GM19035 (cell line): ENCODE measurements around the gene ERI3.

Experiments used
- ATAC-seq: cut with Tn5 transposase; IDR thresholded peaks from one replicate; pipeline ENCODE4 v1.9.1; 2021; ENCODE audit not compliant: unreplicated experiment

The ERI3 gene

DNA sequence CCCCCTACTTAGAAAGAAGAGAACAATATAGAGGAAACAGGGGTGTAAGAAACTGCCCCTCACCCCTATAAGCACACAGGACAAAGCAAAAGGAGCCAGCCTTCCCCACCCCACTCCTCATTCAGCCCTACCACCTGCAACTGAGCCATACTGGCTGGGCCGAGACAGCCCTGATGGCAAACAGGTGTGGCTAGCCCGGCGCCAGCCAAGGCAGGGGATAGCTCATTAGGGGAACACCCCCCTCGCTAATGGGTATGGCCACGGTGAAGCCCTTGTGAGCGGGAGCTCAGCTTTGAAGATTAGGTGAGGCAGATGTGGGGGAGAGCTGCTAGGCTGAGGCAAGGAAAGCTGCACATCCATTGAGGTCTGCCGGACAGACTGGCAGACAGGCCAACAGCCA lies 65.5 kb downstream of the ERI3 start:
- no peak for ATAC-seq

DNA sequence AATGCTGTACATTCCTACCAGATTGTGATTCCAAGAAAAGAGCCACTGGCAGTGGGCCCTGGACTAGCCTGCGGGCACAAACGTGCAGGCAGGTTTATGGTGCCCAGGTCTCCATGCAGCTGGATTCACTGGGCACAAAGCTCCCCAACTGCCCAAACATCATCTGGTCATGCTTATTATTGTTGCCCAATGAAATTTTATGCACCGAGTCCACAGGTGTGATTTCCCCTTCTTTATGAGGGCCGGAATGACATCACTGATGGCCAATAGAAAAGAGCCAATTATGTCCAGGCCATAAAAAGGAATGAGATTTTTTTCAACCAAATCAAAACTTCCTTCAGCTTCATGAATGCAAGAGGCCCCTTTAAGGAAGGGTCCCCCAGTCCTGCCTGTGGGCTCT lies 66.2 kb downstream of the ERI3 start:
- ATAC-seq: no peak

DNA sequence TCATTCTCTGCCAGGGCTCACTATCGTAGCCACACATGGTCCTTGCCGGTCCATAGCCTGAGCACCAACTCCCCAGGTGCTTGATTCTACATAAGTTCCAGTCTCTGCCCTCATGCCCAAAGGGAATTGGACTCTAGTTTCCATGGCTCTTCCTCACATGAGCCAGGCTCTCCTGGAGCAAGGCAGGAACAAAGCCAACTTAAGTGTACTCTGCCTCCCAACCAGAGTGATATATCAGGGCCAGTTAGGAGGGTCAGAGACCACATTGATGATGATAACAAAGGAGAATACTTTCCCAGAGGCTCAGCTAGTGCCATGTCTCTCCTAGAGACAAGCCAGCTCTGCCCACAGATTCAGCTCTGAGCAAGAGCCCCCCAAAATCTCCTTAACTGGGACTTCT lies 70.9 kb downstream of the ERI3 start:
- no peak for ATAC-seq

DNA sequence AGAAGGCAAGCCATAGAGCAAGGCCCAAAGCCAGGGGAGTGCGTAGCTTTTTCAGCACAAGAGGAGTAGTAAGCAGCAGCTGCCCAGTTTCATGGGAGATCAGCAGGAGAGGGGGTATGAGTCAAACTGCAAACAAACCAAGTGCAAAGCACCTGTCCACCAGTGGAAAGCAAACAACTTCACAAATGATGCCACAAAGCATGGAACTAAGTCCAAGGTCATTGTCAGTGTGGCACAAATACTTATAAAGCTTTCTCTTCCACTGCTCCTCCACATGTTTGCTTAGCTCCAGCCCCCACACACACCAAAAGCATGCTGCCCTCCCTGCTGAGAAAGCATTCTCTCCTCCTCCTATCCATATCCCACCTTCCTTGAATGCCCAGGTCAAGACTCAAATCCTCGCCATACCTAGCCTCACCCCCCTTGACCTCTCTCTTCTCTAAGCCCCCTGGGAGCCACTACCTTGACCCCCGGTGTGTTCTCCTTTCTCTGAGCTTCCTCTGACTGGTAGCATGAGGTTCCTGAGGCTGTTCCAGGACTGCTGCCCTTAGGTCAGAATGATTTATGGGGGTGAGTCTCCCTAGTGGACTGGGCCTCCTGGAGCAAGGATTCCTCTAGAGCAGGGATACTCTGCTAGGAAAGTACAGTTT lies 71.4 kb downstream of the ERI3 start:
- ATAC-seq: no peak

DNA sequence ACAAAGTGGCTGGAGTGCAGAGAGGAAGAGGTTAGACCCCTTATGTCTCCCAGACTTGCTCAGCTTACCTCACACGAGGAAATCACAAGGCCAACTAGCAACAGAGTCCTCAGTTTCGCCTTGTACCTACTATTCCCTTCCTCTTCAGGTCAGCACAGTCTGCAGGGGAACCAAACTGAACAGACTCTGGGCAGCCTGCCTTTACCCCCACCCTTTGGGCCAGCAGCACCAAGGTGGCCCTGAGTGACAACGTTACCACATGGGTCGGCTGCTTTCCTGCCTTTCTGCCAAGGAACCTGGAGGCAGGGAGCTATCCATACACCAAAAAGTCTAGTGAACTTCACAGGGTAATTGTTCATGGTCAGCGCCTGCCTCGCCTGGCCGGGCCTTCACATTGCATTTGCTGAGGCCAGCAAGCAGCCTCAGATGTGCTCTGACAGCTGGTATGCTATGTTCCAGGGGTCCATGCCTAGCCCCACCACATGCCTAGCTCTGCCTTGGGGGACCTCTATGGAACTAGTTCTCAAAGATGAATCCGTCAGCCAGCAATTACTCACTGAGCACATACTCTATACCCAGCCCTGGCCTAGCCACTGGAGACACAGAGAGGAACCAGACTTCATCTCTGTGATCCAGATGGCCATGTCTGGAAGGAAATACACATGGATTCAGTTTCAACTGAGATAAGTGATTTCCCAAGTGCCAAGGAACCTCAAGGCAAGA lies 72.2 kb downstream of the ERI3 start:
- ATAC-seq: no peak

DNA sequence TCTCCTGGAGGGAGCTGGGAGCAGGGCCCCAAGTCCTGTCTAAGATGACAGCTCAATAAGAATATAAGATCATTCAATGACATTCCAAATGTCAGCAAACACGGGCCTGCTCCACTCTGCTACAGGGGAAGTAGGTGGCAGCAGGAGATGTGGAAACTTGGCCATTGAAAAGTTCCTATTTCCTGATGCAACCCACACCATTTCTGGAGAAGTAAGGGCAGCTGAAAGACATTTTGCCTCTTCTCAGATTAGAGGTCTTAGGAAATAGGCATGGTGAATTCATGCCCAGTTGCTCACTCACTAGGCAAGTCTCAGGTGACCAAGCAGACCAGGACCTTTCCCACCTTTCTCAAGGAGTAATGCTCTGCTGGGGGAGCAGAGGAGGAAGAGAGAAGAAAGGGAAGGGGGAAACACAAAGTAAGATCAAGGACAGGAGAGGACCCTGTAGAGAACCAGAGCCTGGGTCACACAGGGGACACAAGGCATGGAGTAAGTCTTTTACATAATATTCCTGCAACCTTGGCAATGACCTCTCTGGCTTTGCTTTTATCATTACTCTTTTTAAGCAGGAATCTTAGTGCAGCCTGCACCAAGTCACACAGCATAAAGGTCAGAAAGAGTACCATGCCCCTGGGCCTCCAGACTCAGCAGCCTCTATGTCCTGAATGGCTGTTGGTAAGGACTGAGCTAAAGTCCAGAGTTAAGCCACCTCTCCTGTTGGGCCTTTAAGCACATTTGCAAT lies 72.9 kb downstream of the ERI3 start:
- ATAC-seq: no peak

DNA sequence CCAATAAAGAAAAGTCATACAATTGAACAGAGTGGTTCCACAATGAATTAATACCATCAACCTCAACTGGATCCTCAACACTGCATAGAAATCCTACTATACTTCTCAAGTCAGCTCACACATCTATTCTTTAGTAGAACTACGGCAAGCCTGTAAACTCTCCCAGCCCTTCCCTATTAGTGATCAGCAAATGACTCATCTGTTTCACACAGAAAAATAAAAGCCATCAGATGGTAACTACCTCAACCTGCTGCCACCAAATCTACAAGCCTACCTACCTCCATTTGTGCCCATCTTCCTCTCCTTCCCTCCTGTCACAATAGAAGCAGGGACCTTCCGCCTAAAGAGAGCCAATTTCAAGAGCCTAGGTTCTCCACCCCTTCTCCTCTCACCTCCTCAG lies 78.2 kb downstream of the ERI3 start:
- ATAC-seq: no peak

DNA sequence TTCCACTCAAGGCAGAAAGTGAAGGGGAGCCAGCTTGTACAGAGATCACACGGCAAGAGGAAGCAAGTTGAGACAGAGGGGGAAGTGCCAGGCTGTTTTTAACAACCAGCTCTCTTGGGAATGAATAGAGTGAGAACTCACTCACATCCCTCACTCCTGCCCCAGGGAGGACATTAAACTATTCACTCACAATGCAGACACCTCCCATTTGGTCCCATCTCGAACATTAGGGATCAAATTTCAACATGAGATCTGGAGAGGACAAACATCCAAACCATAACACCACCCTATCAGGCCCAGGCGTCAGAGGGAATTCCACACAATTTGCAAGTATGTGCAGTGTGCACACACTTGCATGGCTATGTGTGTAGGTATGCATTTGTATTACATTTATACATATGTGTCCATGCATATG lies 79.1 kb downstream of the ERI3 start:
- no peak for ATAC-seq

DNA sequence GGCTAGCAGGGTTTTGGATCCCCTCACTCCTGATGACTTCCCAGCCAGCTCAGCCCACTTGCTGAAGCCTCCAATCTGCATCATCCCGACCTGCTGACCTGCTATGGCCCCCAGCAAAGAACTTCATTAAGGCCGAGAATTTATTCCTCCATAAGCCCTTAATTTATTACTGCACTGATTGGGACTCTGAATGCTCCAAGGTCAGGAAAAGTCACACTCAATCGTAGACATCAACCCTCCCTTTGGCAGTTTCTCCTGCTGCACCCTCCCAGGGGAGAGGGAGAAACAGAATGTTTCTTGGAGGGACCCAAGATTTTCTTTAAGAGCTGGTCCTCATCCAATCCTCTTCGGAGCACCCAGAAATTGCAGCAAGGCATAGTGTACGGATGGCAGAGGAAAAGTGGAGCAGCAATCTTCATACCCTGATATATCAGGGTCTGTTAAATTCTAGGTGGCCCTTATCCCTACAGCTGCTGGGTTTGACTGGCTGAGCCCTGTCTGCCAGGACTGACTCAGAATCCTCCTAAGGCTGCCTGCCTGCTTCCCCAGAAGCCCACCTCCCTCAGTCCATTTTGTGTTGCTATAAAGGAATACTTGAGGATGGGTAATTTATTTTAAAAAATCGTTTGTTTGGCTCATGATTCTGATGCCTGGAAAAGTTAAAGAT lies 79.6 kb downstream of the ERI3 start:
- no peak for ATAC-seq

DNA sequence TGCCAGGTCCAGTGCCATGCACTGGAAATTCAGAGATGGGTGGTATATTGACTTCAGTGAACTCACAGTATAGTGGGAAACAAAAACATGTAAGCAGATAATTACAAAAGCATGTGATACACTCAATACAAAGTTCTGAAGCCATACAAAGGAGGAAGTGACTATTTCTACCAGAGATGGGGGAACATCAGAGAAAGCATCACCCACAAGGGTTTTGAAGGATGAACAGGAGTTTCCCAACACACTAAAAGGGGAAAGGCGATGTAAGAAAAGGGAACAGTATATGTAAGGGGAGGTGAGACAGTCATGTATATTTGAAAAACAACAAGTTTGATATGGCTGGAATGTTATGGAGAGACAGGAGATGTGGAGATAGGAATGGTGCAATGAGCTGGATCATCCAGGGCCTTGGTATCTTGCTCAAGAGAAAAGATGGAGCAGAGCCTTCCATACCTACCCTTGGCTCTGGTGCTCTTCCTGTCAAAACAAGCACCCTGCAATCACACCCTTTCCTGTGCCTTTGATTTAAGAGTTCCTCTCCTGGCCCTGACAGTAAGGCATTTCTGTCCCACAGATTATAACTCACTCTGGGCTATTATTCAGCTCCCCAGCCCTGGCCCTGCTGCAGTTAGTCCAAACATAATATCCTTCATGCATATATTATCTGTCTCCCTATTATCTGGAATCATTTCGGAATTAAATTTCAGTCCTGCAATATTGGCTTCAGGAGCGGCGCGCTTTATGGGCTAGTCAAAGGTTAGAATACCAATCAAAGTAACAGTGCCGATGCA lies 81.3 kb downstream of the ERI3 start:
- ATAC-seq: no peak

DNA sequence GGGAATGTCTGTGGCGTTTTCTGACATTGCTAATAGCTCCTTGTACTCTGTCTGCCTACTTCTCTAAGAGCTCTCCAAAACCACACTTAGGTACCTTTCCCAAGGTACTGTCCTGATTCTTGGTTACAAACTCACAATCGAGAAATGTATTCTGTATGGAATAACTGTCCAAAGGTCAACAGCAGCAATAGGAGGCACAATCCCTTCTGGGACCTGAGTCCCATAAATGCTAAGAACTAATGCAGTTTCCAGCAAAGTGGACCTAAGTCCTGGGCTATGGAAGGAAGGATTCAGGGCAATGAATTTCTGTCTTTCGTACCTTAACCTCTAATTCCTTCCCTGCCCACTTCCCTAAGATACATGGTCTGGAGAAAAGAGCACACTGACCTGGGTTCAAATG lies 82.1 kb downstream of the ERI3 start:
- ATAC-seq: no peak

DNA sequence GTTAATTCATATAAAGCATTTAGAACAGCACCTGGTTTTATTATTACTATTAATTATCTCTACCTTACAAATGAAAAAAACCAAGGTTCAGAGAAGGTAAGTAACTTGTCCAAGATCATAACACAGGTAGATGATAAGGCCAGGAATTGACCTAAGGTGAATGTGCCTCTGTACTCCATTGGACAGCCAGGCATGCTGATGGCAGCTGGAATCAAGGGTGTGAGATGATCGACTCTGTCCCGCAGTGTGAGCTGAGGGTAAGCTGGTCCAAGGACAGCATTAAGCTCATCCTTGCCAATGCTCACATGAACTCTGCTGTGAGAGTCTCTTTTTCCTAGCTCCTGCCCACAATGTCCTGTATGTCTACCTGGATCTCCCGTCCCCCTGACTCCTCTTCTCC lies 83.4 kb downstream of the ERI3 start:
- no peak for ATAC-seq

DNA sequence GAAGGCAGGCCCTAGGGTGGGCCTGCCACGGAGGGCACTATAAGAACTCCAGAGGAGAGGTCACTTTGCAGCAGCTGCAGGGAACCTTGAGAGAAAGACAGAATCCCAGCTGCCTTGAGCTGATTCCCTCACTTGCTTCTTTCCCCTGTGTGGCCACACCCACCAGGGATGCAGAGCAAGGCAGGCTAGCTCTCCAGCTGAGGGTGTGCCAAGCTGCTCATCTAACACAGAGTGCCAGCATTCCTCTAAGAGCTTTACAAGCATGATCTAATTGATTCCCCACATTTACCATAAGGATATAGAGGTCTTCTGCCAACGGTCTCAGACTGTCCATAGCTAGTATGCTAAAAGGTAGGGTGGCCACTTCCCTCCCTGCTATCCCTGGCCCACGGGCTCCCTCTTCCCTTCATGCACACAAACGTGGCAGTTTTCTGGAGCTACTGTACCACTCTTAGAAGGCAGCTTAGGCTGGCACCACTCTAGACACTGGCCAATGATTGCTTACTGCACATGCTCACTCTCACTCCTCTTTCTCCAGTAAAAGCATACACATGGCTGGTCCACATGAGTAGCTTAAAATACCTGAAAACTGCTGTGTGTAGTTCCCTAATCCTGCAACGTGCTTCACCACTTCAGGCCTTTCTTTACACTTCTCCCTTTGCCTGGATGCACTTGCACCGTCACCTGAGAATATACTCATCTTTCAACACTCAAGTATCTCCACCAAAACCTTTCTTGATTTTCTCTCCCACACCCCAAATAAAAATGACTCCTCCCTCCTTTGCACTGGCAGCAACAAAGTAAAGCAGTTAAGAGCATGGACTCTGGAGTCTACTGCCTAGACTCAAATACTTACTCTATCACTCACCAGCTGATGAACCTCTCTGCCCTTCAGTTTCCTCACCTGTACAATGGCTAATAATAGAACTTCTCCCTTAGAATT lies 84.1 kb downstream of the ERI3 start:
- no peak for ATAC-seq

DNA sequence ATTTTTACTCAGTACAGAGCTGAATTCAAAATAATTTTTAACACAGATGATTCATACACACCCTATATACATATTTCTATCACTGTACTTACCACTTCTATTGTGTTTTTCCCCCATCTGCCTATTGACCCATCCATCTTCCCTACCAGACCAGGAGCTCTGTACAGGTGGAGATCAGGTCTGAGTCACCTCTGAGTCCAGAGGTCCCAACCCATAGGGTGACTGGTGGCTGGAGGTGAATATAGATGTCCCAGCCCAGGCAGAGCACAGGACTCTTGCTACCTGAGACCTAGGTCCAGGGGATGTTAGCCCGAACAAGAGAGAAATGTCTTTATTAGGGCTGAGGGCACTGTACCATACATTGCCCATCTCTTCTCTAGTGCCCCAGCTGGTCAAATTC lies 87.0 kb downstream of the ERI3 start:
- no peak for ATAC-seq

DNA sequence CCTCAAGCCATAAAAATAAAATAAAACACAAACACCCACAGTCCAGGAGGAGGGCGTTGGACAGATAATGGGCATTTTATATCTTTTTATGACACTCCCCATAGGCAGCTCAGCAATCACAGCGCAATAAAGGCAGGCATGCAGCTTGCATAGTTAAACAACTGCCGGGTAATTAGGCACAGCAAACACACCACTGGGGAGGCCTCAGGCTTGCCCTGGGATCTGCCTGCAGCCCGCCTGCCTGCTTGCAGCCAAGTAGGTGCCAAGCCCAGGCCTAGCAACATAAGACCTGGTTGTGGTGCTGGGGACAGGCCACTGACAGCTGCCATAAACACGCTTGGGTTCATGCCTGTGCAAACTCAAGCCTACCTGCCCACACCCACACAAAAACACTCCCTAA lies 87.6 kb downstream of the ERI3 start:
- ATAC-seq: no peak

DNA sequence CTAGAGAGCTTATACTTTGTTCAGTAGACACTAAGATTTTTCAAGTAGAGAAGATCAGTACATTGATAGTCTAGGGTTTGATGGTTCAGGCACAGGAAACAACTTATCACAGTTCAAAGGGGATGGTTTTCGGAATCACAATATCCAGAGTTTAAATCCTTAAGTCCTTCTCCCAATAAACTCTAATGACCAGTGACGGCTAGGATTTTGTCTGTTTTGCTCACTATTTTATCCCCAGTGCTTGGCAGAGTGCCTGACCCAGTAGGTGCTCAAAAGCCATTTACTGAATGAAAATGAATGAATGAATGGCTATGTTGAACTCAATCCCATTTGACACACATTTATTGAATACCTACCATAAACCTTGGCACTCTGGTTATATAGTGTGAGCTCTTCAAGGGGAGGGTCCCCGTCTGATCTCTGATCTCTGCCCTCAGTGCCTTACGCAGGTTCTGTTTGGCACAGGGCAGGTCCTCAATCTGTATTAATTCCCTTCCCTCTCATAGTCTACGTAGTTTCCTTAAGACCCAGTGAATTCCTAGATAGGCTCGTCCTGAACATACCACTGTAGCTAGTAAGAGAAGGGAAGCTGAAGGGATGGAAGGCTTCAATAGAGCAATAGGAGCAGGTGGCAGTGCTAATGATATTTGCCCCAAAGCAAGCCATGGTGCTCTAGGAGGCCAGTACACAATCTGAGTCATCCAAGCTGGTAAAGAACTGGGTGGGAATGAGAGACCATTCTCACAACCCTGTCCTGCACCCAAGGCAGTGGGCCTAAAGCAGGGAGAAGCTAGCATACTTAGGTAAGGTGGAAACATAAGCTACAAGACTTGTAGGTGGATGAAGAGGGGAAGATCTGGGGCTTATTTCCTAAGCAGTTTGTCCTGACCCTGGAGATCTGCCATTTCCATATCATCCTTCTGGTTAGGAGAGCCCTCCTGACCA lies 88.4 kb downstream of the ERI3 start:
- no peak for ATAC-seq

DNA sequence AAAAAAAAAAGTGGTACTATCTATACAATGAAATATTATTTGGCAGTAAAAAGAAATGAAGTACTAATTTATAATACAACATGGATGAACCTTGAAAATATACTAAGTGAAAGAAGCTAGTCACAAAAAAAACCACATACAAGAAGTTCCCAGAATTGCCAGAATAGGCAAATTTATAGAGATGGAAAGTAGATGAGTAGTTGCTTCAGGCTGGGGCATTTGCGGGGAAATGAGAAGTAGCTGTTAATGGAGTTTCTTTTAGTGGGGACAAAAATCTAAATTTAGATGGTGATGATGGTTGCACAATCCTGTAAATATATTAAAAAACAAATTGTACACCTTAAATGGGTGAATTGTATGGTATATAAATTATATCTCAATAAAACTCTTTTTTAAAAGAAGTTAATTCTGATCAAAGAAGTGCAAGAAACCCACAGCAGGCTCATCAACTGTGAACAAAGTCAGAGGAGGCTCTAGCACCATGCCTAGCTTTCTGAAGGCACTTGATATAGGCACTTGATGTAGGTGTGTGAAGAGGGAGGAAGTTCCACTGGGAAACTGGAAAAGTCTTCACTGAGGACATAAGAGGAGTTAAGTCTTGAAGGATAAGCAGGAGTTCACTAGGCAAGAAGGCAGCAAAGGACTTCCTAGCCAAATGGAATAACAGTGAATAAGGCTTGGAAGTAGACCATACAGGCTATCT lies 89.2 kb downstream of the ERI3 start:
- ATAC-seq: no peak

DNA sequence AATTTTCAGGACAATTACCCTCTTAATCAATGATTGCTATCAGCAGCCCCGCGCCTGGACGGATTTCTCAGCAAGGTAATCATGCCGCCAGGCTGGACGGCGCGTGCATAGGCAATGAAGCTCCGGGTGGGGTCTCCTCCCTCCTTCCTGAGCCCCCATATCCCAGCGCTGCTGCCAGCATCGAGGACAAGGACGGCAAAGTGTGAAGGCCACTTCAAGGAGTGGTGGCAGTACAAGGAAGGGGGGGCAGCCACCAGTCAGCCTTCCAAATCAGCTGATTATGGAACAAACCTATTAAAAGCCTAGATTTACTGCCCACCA lies 90.6 kb downstream of the ERI3 start:
- no peak for ATAC-seq
